Activated T-cell treated with anti-CD3 and anti-CD28 coated beads, Interleukin-2, amount 50 U/mL, for 4 hours (primary cell): ENCODE results near the gene B4GALT2. TPM values are rescaled to one million over a fixed set of nuclear protein-coding genes. Genes with fewer than 3 reads are reported as not detected.

ENCODE experiments used
- ATAC-seq, 2 donors: fragments of 200-7000 bp; cut with Tn5 transposase; one replicate each; pipeline ENCODE4 v1.10.0; 2021
- DNase-seq: peaks from one replicate; pipeline ENCODE4 v3.0.0-alpha.2; 2020
- H3K27me3 Mint-ChIP-seq: one replicate; pipeline ENCODE4 v1.8.0; 2021; ENCODE audit warnings: low read depth, mixed read lengths
- H3K36me3 Mint-ChIP-seq: one replicate; pipeline ENCODE4 v1.8.0; 2022; ENCODE audit warnings: mixed read lengths; ENCODE audit not compliant: insufficient read depth
- H3K4me1 Mint-ChIP-seq: one replicate; pipeline ENCODE4 v1.8.0; 2021; ENCODE audit warnings: low read depth, mixed read lengths
- H3K4me3 Mint-ChIP-seq: one replicate; pipeline ENCODE4 v1.8.0; 2021; ENCODE audit warnings: mild to moderate bottlenecking, moderate library complexity, mixed read lengths
- H3K9me3 Mint-ChIP-seq: one replicate; pipeline ENCODE4 v1.8.0; 2021; ENCODE audit warnings: mixed read lengths
- total RNA-seq, 3 donors: library from RNA; stranded (reverse); gene quantifications; one replicate each; pipeline ENCODE4 v1.2.1, GENCODE V29; 2021

The B4GALT2 gene
- total RNA-seq, 3 donors from 2014 or later = 32.1 to 35.1 (median 33.7) TPM

DNA sequence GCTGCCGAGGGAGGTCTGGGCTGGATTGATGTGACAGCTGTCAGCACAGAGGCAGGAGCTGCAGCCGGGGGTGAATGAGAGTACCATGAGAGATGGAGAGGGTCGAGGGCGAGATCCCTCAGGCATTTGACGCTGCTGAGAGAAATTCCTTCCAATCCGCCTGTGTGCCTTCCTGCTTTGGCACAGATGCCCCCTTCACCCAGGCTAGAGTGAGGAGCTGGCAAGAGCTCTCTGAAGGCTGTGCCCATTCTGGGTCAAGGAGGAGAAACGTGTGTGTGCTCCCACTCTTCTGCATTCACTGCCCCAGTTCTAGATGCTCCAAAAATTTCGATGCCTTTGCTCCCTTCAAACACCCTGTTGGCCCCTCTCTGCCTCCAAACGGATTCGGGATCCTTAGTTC lies 40.6 kb upstream of the B4GALT2 start:
- Mint-ChIP-seq H3K27me3 (peaks cover 30% of the 10 kb centered on the region), H3K4me3 (no peak overlapping the region), H3K9me3 (no peaks in the 10 kb centered on the region), H3K36me3 (peaks cover 19% of the 10 kb centered on the region), H3K4me1 (peaks cover 15% of the 10 kb centered on the region)
- no peak for DNase-seq
- no peak for ATAC-seq

DNA sequence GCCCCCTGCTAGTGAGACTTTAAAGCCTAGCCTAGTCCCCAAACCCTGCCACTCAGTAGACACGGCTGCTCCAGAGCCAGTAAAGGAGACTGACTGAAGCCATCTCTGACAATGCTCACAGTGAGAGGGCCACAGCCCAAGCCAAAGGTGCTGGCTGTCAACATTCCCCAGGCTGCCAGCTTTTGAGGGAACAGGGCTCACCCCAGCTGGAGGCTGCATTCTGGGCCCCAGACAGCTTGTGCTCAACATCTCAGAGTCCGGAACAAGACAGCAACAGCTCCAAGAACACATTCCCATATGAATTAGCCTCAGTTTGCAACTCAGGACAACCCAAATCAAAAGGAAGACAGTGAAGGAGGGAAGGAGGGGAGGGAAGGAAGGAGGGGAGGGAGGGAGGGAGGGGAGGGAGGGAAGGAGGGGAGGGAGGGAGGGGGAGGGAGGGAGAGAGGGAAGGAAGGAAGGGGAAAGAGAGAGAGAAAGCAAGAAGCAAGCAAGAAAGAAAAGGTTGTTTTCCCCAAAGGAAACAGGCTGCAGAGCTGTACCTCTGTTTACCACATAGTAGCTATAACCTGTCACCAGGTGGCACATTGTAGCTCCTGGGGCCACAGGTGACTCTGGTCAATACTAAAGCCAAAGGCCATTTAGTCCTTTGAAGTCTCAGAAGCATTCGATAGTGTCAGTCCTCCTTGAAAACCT lies 40.0 kb upstream of the B4GALT2 start:
- Mint-ChIP-seq H3K9me3 (no peaks in the 10 kb centered on the region), H3K36me3 (peaks cover 19% of the 10 kb centered on the region), H3K4me3 (no peak overlapping the region), H3K27me3 (peaks cover 26% of the 10 kb centered on the region), H3K4me1 (peaks cover 12% of the 10 kb centered on the region)
- no peak for ATAC-seq
- DNase-seq = no peak

DNA sequence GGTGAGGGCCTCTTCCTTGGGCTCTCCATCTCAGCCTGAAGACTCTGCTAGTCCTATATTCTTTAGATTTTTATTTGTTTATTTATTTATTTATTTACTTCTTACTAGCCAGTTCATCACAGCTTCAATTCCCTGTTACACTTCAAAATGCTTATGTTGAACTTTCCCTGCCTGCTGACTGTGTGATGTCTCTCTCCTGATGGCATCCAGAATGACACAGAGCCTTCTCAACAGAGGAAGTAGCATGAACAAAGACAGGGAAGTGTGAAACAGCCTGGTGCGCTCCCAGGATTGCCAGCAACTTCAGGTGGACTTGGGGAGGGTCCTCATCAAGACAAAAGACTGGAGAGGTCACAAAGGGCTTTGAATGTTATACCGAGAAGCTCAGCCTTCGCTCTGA lies 36.6 kb upstream of the B4GALT2 start:
- H3K4me1 Mint-ChIP-seq = peaks cover 27% of the 10 kb centered on the region
- DNase-seq = no peak
- no peaks in the 10 kb centered on the region for H3K9me3 Mint-ChIP-seq
- no peak for ATAC-seq
- no peaks in the 10 kb centered on the region for H3K27me3 Mint-ChIP-seq
- H3K36me3 Mint-ChIP-seq = peaks cover 21% of the 10 kb centered on the region
- no peak overlapping the region for H3K4me3 Mint-ChIP-seq

- Mint-ChIP-seq H3K27me3 (no peaks in the 10 kb centered on the region), H3K4me1 (peaks cover 48% of the 10 kb centered on the region), H3K4me3 (peak overlapping the region; percentile 93), H3K36me3 (peaks cover 15% of the 10 kb centered on the region), H3K9me3 (no peaks in the 10 kb centered on the region)
- DNase-seq (no peak), ATAC-seq (no peak)
Observed at GRCh38 chr1:43944860-43945259, 34.1 kb upstream of the B4GALT2 start.

GRCh38 chr1:43945674-43946235 lies 33.3 kb upstream of the B4GALT2 start:
- no peak for DNase-seq
- no peaks in the 10 kb centered on the region for H3K9me3 Mint-ChIP-seq
- H3K27me3 Mint-ChIP-seq = no peaks in the 10 kb centered on the region
- peak overlapping the region; percentile 93 for H3K4me3 Mint-ChIP-seq
- H3K4me1 Mint-ChIP-seq = peaks cover 52% of the 10 kb centered on the region
- H3K36me3 Mint-ChIP-seq = peaks cover 18% of the 10 kb centered on the region
- ATAC-seq = no peak

DNA sequence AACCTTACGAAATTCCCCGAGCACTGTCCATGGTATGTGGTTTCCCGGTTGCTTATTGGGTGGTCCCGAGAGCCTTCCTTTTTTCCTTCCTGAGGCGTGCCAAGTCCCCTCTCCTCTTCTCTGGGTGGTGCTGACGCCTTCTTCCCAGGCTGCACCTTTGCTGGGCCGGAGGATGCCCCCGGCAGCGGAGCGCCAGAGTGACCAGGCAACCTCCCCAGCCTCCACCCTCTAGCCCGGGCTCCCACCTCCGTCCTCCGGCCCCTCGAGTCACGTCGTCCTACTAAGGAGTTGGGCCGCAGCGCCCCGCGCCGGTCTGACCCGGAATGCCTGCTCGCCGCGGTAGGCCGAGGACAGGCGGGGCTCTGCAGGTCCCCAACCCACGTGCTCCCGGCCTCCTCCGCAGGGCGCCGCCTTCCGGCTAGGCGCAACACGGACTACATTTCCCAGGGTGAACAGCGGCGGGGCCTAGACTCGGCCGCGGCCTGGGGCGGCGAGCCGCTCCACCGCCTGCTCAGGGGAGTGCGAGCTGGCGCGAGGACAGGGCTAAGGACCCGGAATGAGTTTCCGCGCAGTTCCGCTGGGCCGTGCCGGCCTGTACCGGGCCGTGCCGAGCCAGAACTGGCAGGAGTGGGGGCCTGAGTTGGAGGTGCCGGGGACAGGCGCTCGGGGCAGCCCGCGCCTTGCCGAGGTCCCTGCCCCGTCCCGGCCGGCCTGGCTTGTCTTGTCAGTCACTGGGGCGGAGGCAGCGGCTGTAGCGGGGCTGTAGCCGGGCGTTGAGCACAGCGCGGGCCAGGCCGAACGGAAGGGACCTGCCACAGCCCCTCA lies 32.6 kb upstream of the B4GALT2 start, which contains the start of gene IPO13:
TSS of gene IPO13 (plus strand) at position 715 of the 825 bp plus-strand sequence. CDS start 651 bp downstream, outside the sequence.
- peak; percentile 96 for ATAC-seq
- Mint-ChIP-seq H3K4me3 (peak within 1 kb of the TSS; percentile 93), H3K9me3 (no peaks in the 10 kb centered on the region), H3K36me3 (peaks cover 20% of the 10 kb centered on the region), H3K4me1 (peaks cover 52% of the 10 kb centered on the region), H3K27me3 (no peaks in the 10 kb centered on the region)
- peak; percentile 93 for DNase-seq

DNA sequence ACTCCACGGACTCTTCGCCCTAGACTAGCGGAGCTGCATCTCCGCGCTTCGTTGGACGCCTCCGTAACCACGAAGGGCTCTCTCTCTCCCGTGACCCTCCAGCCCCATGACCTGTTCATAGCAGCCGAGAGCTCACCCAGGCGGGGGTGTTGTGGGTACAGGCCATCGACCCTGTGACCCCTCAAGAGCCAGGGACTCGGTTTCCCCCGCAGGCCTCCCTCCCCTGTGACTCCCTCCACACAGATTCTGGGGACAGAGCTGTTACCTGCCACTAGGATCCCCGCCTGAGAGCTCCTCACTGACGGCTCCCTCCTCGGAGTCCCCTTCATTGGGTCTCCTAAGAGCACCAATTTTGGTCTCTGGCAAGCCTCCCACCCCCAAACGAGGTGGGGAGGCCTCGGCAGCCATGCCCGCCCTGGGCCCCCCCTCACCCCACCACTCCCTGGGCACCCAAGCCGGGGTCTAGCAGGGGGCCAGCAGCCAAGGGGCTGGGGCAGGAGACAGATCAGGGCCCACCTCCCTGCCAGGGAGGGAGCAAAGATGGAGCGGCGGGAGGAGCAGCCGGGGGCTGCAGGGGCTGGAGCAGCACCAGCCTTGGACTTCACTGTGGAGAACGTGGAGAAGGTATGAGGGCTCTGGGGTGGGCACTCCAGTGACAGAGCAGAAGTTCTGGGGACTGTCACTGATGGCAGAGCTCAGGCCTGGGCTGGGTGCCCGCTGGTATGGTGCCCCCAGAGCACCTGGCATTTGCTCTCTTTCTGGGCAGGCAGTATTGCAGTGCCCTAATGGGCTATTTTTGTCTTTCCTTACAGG lies 31.7 kb upstream of the B4GALT2 start:
- H3K4me1 Mint-ChIP-seq = peaks cover 52% of the 10 kb centered on the region
- peak overlapping the region; percentile 93 for H3K4me3 Mint-ChIP-seq
- DNase-seq = no peak
- H3K9me3 Mint-ChIP-seq = no peaks in the 10 kb centered on the region
- ATAC-seq = peak; percentile 2
- H3K36me3 Mint-ChIP-seq = peaks cover 17% of the 10 kb centered on the region
- H3K27me3 Mint-ChIP-seq = no peaks in the 10 kb centered on the region

GRCh38 chr1:43947874-43948437 lies 31.1 kb upstream of the B4GALT2 start:
- Mint-ChIP-seq H3K4me3 (peak overlapping the region; percentile 93), H3K9me3 (no peaks in the 10 kb centered on the region), H3K27me3 (no peaks in the 10 kb centered on the region), H3K4me1 (peaks cover 50% of the 10 kb centered on the region), H3K36me3 (peaks cover 15% of the 10 kb centered on the region)
- ATAC-seq (no peak), DNase-seq (no peak)

GRCh38 chr1:43949678-43950077 lies 29.3 kb upstream of the B4GALT2 start:
- Mint-ChIP-seq H3K4me1 (peaks cover 43% of the 10 kb centered on the region), H3K36me3 (peaks cover 12% of the 10 kb centered on the region), H3K27me3 (no peaks in the 10 kb centered on the region), H3K9me3 (no peaks in the 10 kb centered on the region), H3K4me3 (no peak overlapping the region)
- ATAC-seq = no peak
- DNase-seq = no peak

- Mint-ChIP-seq H3K4me3 (no peak overlapping the region), H3K4me1 (peaks cover 29% of the 10 kb centered on the region), H3K9me3 (no peaks in the 10 kb centered on the region), H3K27me3 (no peaks in the 10 kb centered on the region), H3K36me3 (peaks cover 9% of the 10 kb centered on the region)
- no peak for ATAC-seq
- DNase-seq = no peak
Observed at GRCh38 chr1:43951021-43951985, 27.7 kb upstream of the B4GALT2 start.

- no peaks in the 10 kb centered on the region for H3K9me3 Mint-ChIP-seq
- DNase-seq (no peak), ATAC-seq (no peak)
- H3K4me3 Mint-ChIP-seq = no peak overlapping the region
- no peaks in the 10 kb centered on the region for H3K27me3 Mint-ChIP-seq
- peaks cover 13% of the 10 kb centered on the region for H3K36me3 Mint-ChIP-seq
- H3K4me1 Mint-ChIP-seq = peaks cover 24% of the 10 kb centered on the region
Observed at GRCh38 chr1:43952731-43953346, 26.2 kb upstream of the B4GALT2 start.

DNA sequence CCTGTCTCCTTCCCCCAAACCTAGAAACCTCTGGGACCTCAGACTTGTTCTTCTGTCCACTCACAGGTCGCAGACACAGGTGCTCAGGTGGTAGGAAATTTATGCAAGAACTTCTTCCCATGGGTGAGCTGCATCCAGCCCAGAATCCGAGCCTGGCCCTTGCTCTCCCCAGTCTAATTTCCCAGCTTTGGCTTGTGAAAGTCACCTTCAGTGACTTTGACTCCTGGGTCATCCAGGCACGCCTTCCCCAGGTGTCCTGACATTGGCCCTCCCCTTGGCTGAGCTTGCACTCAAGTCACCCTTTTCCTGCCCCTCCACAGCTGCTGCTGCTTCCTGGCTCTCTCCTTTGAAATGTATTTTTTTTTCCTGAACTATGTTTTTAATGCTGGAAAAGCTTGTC lies 25.6 kb upstream of the B4GALT2 start:
- Mint-ChIP-seq H3K4me3 (no peak overlapping the region), H3K9me3 (no peaks in the 10 kb centered on the region)
- DNase-seq = no peak

More for the DNA sequence above, 25.6 kb upstream of the B4GALT2 start:
- no peak for ATAC-seq
- peaks cover 19% of the 10 kb centered on the region for H3K4me1 Mint-ChIP-seq
- no peaks in the 10 kb centered on the region for H3K27me3 Mint-ChIP-seq
- H3K36me3 Mint-ChIP-seq = peaks cover 18% of the 10 kb centered on the region
